H1 (cell line): ENCODE data around the gene RNASEL. TPM values are rescaled to one million over a fixed set of nuclear protein-coding genes. Genes with fewer than 3 reads are reported as not detected.

Experiments
- CTCF ChIA-PET: fragments of 300-600 bp; sonication (Branson Sonifier 250); formaldehyde crosslinking; loops from one replicate; lab custom pipeline; 2021; ENCODE audit not compliant: partially characterized antibody; lab: Charles Lee
- POLR2A ChIA-PET: fragments of 300-600 bp; sonication (Branson Sonifier 250); formaldehyde crosslinking; loops from one replicate; lab custom pipeline; 2021; ENCODE audit warnings: inconsistent platforms; ENCODE audit not compliant: partially characterized antibody; lab: Charles Lee
- DNase-seq, 2 experiments: peaks; one replicate each; pipeline versions ENCODE4 v3.0.0 to v3.0.0-alpha.2; 2010 to 2022; ENCODE audit warnings: low spot score in 2 of 2, low read depth in 1 of 2, mixed read lengths in 1 of 2
- FAIRE-seq: peaks from 2 replicates; lab custom pipeline; 2011; peaks lifted over from hg19 to GRCh38; lab: Jason Lieb, UNC
- H2AFZ ChIP-seq: 2 replicates; pipeline ENCODE4 v1.8.1; 2012; ENCODE audit warnings: low read length, inconsistent platforms
- H2AK5ac ChIP-seq: 2 replicates; pipeline ENCODE4 v1.6.1; 2013; ENCODE audit warnings: low read depth, low read length
- H2BK120ac ChIP-seq: replicated peaks from 2 replicates; pipeline ENCODE3; 2013; ENCODE audit warnings: low read depth, low read length, inconsistent platforms
- H2BK12ac ChIP-seq: 2 replicates; pipeline ENCODE4 v1.6.1; 2013; ENCODE audit warnings: low read depth, low read length
- H2BK15ac ChIP-seq: 2 replicates; pipeline ENCODE4 v1.6.1; 2013; ENCODE audit warnings: low read length
- H2BK20ac ChIP-seq: 2 replicates; pipeline ENCODE4 v1.6.1; 2013; ENCODE audit warnings: low read length
- H2BK5ac ChIP-seq: 2 replicates; pipeline ENCODE4 v1.6.1; 2013; ENCODE audit warnings: low read depth, low read length
- H3K14ac ChIP-seq: 2 replicates; pipeline ENCODE4 v1.6.1; 2013; ENCODE audit warnings: inconsistent platforms; ENCODE audit not compliant: insufficient read length
- H3K18ac ChIP-seq: 2 replicates; pipeline ENCODE4 v1.6.1; 2013; ENCODE audit warnings: low read length; ENCODE audit errors: extremely low read depth
- H3K23ac ChIP-seq: 2 replicates; pipeline ENCODE4 v1.6.1; 2013; ENCODE audit warnings: inconsistent platforms; ENCODE audit not compliant: insufficient read length
- H3K23me2 ChIP-seq: 2 replicates; pipeline ENCODE4 v1.6.1; 2013; ENCODE audit warnings: low read depth, low read length
- H3K27ac ChIP-seq: 2 replicates; pipeline ENCODE4 v1.6.1; 2011; ENCODE audit warnings: low read depth, low read length, inconsistent platforms
- H3K27me3 ChIP-seq, 4 experiments: replicated peaks in 1 of 4; 1 replicate in 1 of 4; 2 replicates in 3 of 4; pipeline versions ENCODE4 v1.6.1 to v1.8.1; 2011 to 2013; ENCODE audit warnings: low read length in 3 of 4, mild to moderate bottlenecking in 3 of 4, inconsistent platforms in 2 of 4, mixed read lengths in 2 of 4, moderate library complexity in 1 of 4; ENCODE audit not compliant: control insufficient read depth in 3 of 4, insufficient read depth in 3 of 4; ENCODE audit errors: extremely low read depth in 1 of 4
- H3K36me3 ChIP-seq, 4 experiments: 2 replicates each; pipeline versions ENCODE4 v1.6.1 to v1.8.1; 2011 to 2013; ENCODE audit warnings: mild to moderate bottlenecking in 4 of 4, low read length in 3 of 4, moderate library complexity in 2 of 4, control low read depth in 1 of 4, inconsistent platforms in 1 of 4; ENCODE audit not compliant: insufficient read depth in 4 of 4, control insufficient read depth in 2 of 4
- H3K4ac ChIP-seq: replicated peaks from 2 replicates; pipeline ENCODE3; 2013; ENCODE audit warnings: low read length, low read depth, mixed read lengths, inconsistent platforms; ENCODE audit not compliant: insufficient read length
- H3K4me1 ChIP-seq, 4 experiments: replicated peaks in 1 of 4; 1 replicate in 1 of 4; 2 replicates in 3 of 4; pipeline versions ENCODE4 v1.6.1 to v1.8.1; 2011 to 2013; ENCODE audit warnings: low read length in 3 of 4, inconsistent platforms in 2 of 4, mixed read lengths in 1 of 4; ENCODE audit not compliant: insufficient read depth in 4 of 4, control insufficient read depth in 3 of 4
- H3K4me2 ChIP-seq, 2 experiments: 2 replicates each; pipeline versions ENCODE4 v1.6.1 to v1.8.1; 2011 to 2013; ENCODE audit warnings: low read depth in 2 of 2, low read length in 2 of 2, control low read depth in 1 of 2, inconsistent platforms in 1 of 2, mild to moderate bottlenecking in 1 of 2; ENCODE audit not compliant: insufficient read depth in 1 of 2
- H3K4me3 ChIP-seq, 4 experiments: fragments of 200-600, 300-600 bp in 1 of 4; sonication (generic), shearing (Covaris generic), sonication (Bioruptor Twin) in 1 of 4; 2 replicates each; pipeline versions ENCODE4 v1.5.1 to v1.8.1; 2011 to 2016; ENCODE audit warnings: low read length in 4 of 4, low read depth in 3 of 4, control low read depth in 2 of 4, inconsistent platforms in 2 of 4, mild to moderate bottlenecking in 2 of 4, mixed read lengths in 1 of 4, moderate library complexity in 1 of 4; ENCODE audit not compliant: insufficient read depth in 2 of 4; ENCODE audit errors: extremely low read depth in 1 of 4
- H3K56ac ChIP-seq: replicated peaks from 2 replicates; pipeline ENCODE3; 2013; ENCODE audit warnings: low read depth, mild to moderate bottlenecking, mixed read lengths, low read length, inconsistent platforms; ENCODE audit not compliant: insufficient read length
- H3K79me1 ChIP-seq: 2 replicates; pipeline ENCODE4 v1.6.1; 2013; ENCODE audit warnings: low read depth, low read length, control low read depth
- H3K79me2 ChIP-seq, 2 experiments: 2 replicates each; pipeline versions ENCODE4 v1.6.1 to v1.8.1; 2012 to 2013; ENCODE audit warnings: low read length in 2 of 2, mild to moderate bottlenecking in 2 of 2, inconsistent platforms in 1 of 2; ENCODE audit not compliant: insufficient read depth in 2 of 2, control insufficient read depth in 1 of 2
- H3K9ac ChIP-seq, 4 experiments: replicated peaks in 1 of 4; 1 replicate in 1 of 4; 2 replicates in 3 of 4; pipeline versions ENCODE4 v1.6.1 to v1.8.1; 2011 to 2013; ENCODE audit warnings: low read depth in 3 of 4, low read length in 3 of 4, control low read depth in 2 of 4, mild to moderate bottlenecking in 2 of 4, moderate library complexity in 2 of 4, inconsistent platforms in 1 of 4; ENCODE audit errors: extremely low read depth in 1 of 4
- H3K9me3 ChIP-seq, 2 experiments: 2 replicates each; pipeline versions ENCODE4 v1.6.1 to v1.8.1; 2012 to 2013; ENCODE audit warnings: mild to moderate bottlenecking in 2 of 2, moderate library complexity in 2 of 2, control low read depth in 1 of 2, inconsistent platforms in 1 of 2, low read depth in 1 of 2, low read length in 1 of 2, mixed read lengths in 1 of 2; ENCODE audit not compliant: insufficient read depth in 2 of 2
- H4K20me1 ChIP-seq, 2 experiments: replicated peaks in 1 of 2; 2 replicates each; pipeline versions ENCODE3 to v1.8.1; 2011 to 2013; ENCODE audit warnings: inconsistent platforms in 2 of 2, low read length in 2 of 2, mild to moderate bottlenecking in 1 of 2; ENCODE audit not compliant: insufficient read depth in 2 of 2, control insufficient read depth in 1 of 2
- H4K5ac ChIP-seq: 2 replicates; pipeline ENCODE4 v1.6.1; 2013; ENCODE audit warnings: low read length, low read depth, mixed read lengths, inconsistent platforms; ENCODE audit not compliant: insufficient read length
- H4K8ac ChIP-seq: 2 replicates; pipeline ENCODE4 v1.8.0; 2013; ENCODE audit warnings: mild to moderate bottlenecking, moderate library complexity, low read length, inconsistent platforms; ENCODE audit not compliant: insufficient read depth; ENCODE audit errors: extremely low read depth
- H4K91ac ChIP-seq: replicated peaks from 2 replicates; pipeline ENCODE3; 2013; ENCODE audit warnings: low read length, mixed read lengths, inconsistent platforms; ENCODE audit not compliant: insufficient read length
- BCL11A ChIP-seq, 2 experiments: IDR thresholded peaks; one replicate each; pipeline ENCODE4 v1.6.1; 2011; ENCODE audit warnings: low read depth in 2 of 2, low read length in 2 of 2, mild to moderate bottlenecking in 2 of 2
- KDM4A ChIP-seq: IDR thresholded peaks from one replicate; pipeline ENCODE4 v1.7.1; 2012; ENCODE audit warnings: low read depth, mild to moderate bottlenecking, moderate library complexity, low read length, inconsistent platforms; ENCODE audit not compliant: severe bottlenecking
- KDM5A ChIP-seq: fragments of 200-600 bp; IDR thresholded peaks from 2 replicates; pipeline ENCODE4 v1.7.1; 2012; ENCODE audit warnings: mild to moderate bottlenecking, low read length, inconsistent platforms, mixed read lengths
- POLR2AphosphoS5 ChIP-seq: IDR thresholded peaks from 2 replicates; pipeline ENCODE4 v1.6.1; 2011; ENCODE audit warnings: low read depth, low read length
- RXRA ChIP-seq: IDR thresholded peaks from 2 replicates; pipeline ENCODE4 v1.6.1; 2011; ENCODE audit warnings: low read depth, mild to moderate bottlenecking, low read length, moderate library complexity; ENCODE audit not compliant: insufficient read depth
- TEAD4 ChIP-seq: IDR thresholded peaks from 2 replicates; pipeline ENCODE4 v1.6.1; 2012; ENCODE audit warnings: low read depth, low read length, inconsistent platforms, mixed read lengths
- WGBS, 2 experiments: shearing (Covaris generic) in 1 of 2; methylation state at CpG; one replicate each; pipeline versions ENCODE4 v1.1.6 to v1.1.7; 2013 to 2015; ENCODE audit warnings: low lambda C conversion rate in 2 of 2, mixed read lengths in 2 of 2, inconsistent platforms in 1 of 2, low coverage in 1 of 2, missing lambda C conversion rate in 1 of 2; ENCODE audit not compliant: insufficient replicate concordance in 2 of 2, insufficient coverage in 1 of 2, insufficient read length in 1 of 2; ENCODE audit errors: extremely low coverage in 1 of 2, missing lambda C conversion rate in 1 of 2; 5-methylcytosine and 5-hydroxymethylcytosine counted together
- polyA plus RNA-seq, 7 experiments: library from polyadenylated mRNA; depleted of rRNA in 3 of 7; stranded (reverse) in 5 of 7; unstranded in 2 of 7; fragments of >200 nt in 5 of 7; fragments of 200-250 nt in 2 of 7; gene quantifications; 1 replicate in 5 of 7; 2 replicates in 1 of 7; 4 replicates in 1 of 7; pipeline versions ENCODE4 v1.2.1 to v1.2.3, GENCODE V29; 2011 to 2013; ENCODE audit warnings: missing spikeins in 2 of 7, mixed read lengths in 2 of 7
- total RNA-seq: library from RNA; stranded (reverse); fragmentation: NEBNext Ultra II Directional; extraction: Animal tissue kit (Norgen Biotek cat#: 25700); gene quantifications from 2 replicates; pipeline ENCODE4 v1.2.1, GENCODE V29; 2021
- TF ChIP-seq, protein P1 (sequence below): IDR thresholded peaks from 2 replicates; pipeline ENCODE4 v1.6.1; 2012; ENCODE audit warnings: inconsistent platforms

RNASEL gene
- total and polyA plus RNA-seq, 2 of the 8 experiments (the other 6 are each of a cell fraction or from before 2014, with no cell fraction given): 0.39 to 0.78 TPM

DNA sequence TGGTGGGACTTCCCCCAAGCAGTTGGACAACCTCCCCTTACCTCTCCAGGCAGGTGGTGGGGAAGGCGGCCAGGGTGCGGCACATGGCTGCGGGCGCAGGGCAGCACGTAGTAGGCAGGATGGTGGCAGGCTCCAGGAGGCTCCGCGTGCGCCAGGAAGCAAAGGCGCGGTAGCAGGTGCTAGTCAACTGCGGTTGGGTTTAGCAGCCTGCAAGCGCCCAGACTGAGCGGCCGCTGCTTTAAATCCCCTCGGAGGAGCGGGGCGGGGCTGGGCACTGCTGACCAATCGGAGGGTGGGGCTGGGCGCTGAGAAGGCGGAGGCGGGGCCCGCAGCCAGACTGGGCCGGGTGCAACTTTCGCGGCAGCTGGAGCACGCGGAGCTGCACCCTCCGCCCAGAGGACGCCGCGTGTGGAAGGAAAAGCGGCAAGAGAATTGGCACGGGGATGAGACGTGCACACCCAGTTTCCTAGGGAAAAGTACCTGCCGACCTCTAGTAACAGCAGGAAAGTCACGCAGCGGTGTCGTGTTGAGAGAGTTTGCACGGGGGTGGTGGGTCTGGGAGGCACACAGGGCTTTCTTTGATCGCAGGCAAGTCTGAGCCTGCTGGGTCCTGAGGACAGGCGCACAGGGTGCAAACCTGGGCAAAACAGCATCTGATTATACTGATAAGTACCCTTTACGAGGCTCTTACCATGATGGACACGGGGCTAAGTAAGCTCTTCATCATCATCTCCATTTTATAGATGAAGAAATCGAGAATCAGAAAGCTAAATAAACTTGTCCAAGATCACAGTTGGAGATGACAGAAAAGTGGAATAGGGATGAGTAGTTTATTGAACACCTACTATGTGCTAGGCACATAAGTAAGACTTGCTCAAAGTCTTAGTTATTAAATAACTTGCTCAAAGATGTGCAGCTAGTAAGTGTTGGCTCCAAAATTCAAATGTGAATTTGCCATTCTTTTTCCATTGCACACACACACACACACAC is 15.4 kb upstream of the RNASEL start, which contains the start of gene RGS16:
TSS of gene RGS16 (minus strand) at position 215 of the 990 bp plus-strand sequence. CDS start at position 85, 130 bp downstream.
- Histone ChIP-seq H4K5ac (peak within 1 kb of the TSS; percentile 44), H3K9me3 (no peaks in the 10 kb centered on the region), H2AFZ (peak within 1 kb of the TSS; percentile 47; the same call in 1 of the 2 replicates), H4K8ac (peak within 1 kb of the TSS; percentile 70; the same call in 1 of the 2 replicates), H2BK12ac (peak within 1 kb of the TSS; percentile 76; the same call in 1 of the 2 replicates), H2BK120ac (no peak within 1 kb of the TSS), H3K79me1 (no peaks in the 10 kb centered on the region), H3K56ac (peak within 1 kb of the TSS; percentile 11), H3K27ac (peak within 1 kb of the TSS; percentile 34; the same call in 1 of the 2 replicates), H3K79me2 (no peaks in the 10 kb centered on the region), H3K4me1 (peaks cover 4 to 19% (median 8%) of the 10 kb centered on the region in 4 experiments), H3K23ac (no peak within 1 kb of the TSS), H3K27me3 (peaks cover 0 to 31% (median 20%) of the 10 kb centered on the region in 4 experiments; a peak in 6 of 7 replicates), H3K18ac (peak within 1 kb of the TSS; percentile 74; the same call in 1 of the 2 replicates), H3K23me2 (peaks cover 7% of the 10 kb centered on the region), H4K20me1 (peaks cover 2 to 4% of the 10 kb centered on the region in 2 experiments), H3K9ac (peak within 1 kb of the TSS in 2 of 4 experiments; percentile 8 to 50; a peak in 3 of 7 replicates), H3K4me3 (peak within 1 kb of the TSS; percentile 41 to 66 (median 50)), H4K91ac (peak within 1 kb of the TSS; percentile 58), H3K14ac (no peak within 1 kb of the TSS), H2BK15ac (no peak within 1 kb of the TSS; the same call in 1 of the 2 replicates), H3K4ac (no peak within 1 kb of the TSS), H3K4me2 (peak within 1 kb of the TSS; percentile 76 to 84), H2BK20ac (no peak within 1 kb of the TSS; the same call in none of the 2 replicates), H3K36me3 (peaks cover 10 to 13% (median 12%) of the 10 kb centered on the region in 4 experiments; a peak in 6 of 8 replicates), H2BK5ac (0 out of 2 replicates have a peak within 1 kb of the TSS, but pooled peaks have one; percentile 6), H2AK5ac (no peak within 1 kb of the TSS)
- 12% methylated on average over 40 of the region's 44 CpGs; no CpG with 5 or more reads in 1 of the 2 experiments for WGBS, 2 experiments
- DNase-seq: peak in 1 of 2 experiments; percentile 95
- FAIRE-seq: no peak
- POLR2A ChIA-PET: interaction anchor here (0.6 to 15.0 kb wide), 15 partner anchors 9 to 202 kb away, joined by 3 to 231 read pairs (median 4); partner anchors contain the start of genes NPL and RNASEL
- CTCF ChIA-PET: interaction anchor here (0.6 to 37.1 kb wide), 14 partner anchors 9 to 208 kb away, joined by 3 to 1131 read pairs (median 5); partner anchors contain the start of gene NPL
- TF ChIP-seq RXRA (no peak), KDM4A (peak; percentile 85), KDM5A (no peak), BCL11A (IDR thresholded peaks at IDR 0.05; ENCODE audit: low read depth in 2 of 2, low read length in 2 of 2) (no peak), POLR2AphosphoS5 (peak; percentile 91), TEAD4 (no peak)
- TF ChIP-seq, protein P1, sequence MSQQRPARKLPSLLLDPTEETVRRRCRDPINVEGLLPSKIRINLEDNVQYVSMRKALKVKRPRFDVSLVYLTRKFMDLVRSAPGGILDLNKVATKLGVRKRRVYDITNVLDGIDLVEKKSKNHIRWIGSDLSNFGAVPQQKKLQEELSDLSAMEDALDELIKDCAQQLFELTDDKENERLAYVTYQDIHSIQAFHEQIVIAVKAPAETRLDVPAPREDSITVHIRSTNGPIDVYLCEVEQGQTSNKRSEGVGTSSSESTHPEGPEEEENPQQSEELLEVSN: peak; percentile 99
